ENCODE measurements around the gene C14orf132.

Gene C14orf132

DNA sequence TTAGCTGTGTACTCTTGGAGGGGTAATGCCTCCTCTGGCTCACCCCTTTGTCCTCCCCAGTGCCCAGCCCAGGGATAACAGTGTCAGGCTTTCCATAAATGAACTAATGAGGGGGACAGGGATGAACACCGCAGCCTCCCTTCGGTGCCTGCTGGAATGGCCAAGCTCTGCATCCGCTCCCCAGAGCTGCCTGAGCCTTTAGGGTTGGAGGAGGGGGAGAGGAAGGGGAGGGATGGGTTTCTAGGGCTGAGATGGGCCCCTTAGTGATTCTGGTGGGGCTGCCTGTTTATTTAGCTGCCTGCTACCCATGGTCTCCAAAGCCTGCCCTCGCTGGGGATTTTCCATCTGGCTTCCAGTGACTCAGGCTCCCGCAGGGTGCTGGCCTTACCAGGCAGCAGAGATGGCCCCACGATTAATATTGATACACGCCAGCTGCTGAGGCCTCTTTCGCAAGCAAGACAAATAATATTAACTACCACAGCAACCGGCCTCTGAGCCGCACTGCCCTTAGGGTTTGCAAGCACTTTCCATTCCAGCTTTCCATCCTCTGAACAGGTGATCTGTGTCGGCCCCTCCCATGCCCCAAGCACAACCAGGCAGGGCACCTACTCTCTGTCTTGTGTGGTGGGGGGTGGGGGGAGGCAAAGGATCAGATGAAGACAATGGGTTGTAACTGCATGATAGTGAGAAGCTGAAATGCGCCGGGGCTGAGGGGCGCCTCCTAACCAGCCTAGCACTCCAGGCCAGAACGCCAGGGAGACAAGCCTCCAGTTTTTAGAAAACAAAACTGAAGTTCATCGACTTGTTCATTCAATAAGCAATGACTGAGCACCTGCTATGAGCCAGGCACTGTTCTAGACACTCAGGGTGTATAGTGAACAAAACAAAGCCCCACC is 56.7 kb downstream of the C14orf132 start:
- TF ChIP-seq, protein P1, sequence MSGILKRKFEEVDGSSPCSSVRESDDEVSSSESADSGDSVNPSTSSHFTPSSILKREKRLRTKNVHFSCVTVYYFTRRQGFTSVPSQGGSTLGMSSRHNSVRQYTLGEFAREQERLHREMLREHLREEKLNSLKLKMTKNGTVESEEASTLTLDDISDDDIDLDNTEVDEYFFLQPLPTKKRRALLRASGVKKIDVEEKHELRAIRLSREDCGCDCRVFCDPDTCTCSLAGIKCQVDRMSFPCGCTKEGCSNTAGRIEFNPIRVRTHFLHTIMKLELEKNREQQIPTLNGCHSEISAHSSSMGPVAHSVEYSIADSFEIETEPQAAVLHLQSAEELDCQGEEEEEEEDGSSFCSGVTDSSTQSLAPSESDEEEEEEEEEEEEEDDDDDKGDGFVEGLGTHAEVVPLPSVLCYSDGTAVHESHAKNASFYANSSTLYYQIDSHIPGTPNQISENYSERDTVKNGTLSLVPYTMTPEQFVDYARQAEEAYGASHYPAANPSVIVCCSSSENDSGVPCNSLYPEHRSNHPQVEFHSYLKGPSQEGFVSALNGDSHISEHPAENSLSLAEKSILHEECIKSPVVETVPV (CRISPR knock-in tag; IDR thresholded peaks at IDR 0.05): 0 out of 2 replicates have a peak, but pooled peaks have one; percentile 25
- TF ChIP-seq ZNF70 (CRISPR knock-in tag; IDR thresholded peaks at IDR 0.05) (no peak), ESRRG (CRISPR knock-in tag; IDR thresholded peaks at IDR 0.05) (0 out of 2 replicates have a peak, but pooled peaks have one; percentile 7), ZC3H10 (CRISPR knock-in tag; IDR thresholded peaks at IDR 0.05) (no peak), GLIS3 (CRISPR knock-in tag; IDR thresholded peaks at IDR 0.05) (peak; percentile 42; the same call in 1 of the 2 replicates), ISL1 (CRISPR knock-in tag; IDR thresholded peaks at IDR 0.05) (peak; percentile 47; the same call in 1 of the 2 replicates), TCF4 (CRISPR knock-in tag; IDR thresholded peaks at IDR 0.05; ENCODE audit: borderline replicate concordance) (peak; percentile 96), OSR1 (CRISPR knock-in tag; IDR thresholded peaks at IDR 0.05) (no peak), BACH2 (CRISPR knock-in tag; IDR thresholded peaks at IDR 0.05; ENCODE audit: borderline replicate concordance) (no peak), ARNTL (CRISPR knock-in tag; IDR thresholded peaks at IDR 0.05; ENCODE audit: borderline replicate concordance, low read depth) (no peak), CSDC2 (CRISPR knock-in tag; IDR thresholded peaks at IDR 0.05) (0 out of 2 replicates have a peak, but pooled peaks have one; percentile 28), SNAI2 (CRISPR knock-in tag; IDR thresholded peaks at IDR 0.05) (0 out of 2 replicates have a peak, but pooled peaks have one; percentile 10), ZFP30 (CRISPR knock-in tag; IDR thresholded peaks at IDR 0.05) (no peak), TOX (CRISPR knock-in tag; IDR thresholded peaks at IDR 0.05; ENCODE audit: borderline replicate concordance) (no peak), PPARA (CRISPR knock-in tag; IDR thresholded peaks at IDR 0.05; ENCODE audit: borderline replicate concordance) (no peak), ZNF8 (CRISPR knock-in tag; IDR thresholded peaks at IDR 0.05) (no peak), ZFP3 (CRISPR knock-in tag; IDR thresholded peaks at IDR 0.05) (peak; percentile 29; the same call in 1 of the 2 replicates), RARB (CRISPR knock-in tag; IDR thresholded peaks at IDR 0.05) (no peak), ZNF565 (CRISPR knock-in tag; conservative IDR thresholded peaks at IDR 0.05; ENCODE audit: low read depth) (no peak)
- TF ChIP-seq, protein P2, sequence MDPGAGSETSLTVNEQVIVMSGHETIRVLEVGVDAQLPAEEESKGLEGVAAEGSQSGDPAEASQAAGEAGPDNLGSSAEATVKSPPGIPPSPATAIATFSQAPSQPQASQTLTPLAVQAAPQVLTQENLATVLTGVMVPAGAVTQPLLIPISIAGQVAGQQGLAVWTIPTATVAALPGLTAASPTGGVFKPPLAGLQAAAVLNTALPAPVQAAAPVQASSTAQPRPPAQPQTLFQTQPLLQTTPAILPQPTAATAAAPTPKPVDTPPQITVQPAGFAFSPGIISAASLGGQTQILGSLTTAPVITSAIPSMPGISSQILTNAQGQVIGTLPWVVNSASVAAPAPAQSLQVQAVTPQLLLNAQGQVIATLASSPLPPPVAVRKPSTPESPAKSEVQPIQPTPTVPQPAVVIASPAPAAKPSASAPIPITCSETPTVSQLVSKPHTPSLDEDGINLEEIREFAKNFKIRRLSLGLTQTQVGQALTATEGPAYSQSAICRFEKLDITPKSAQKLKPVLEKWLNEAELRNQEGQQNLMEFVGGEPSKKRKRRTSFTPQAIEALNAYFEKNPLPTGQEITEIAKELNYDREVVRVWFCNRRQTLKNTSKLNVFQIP (CRISPR knock-in tag; IDR thresholded peaks at IDR 0.05; ENCODE audit: borderline replicate concordance, low read depth): no peak
- TF ChIP-seq, protein P3, sequence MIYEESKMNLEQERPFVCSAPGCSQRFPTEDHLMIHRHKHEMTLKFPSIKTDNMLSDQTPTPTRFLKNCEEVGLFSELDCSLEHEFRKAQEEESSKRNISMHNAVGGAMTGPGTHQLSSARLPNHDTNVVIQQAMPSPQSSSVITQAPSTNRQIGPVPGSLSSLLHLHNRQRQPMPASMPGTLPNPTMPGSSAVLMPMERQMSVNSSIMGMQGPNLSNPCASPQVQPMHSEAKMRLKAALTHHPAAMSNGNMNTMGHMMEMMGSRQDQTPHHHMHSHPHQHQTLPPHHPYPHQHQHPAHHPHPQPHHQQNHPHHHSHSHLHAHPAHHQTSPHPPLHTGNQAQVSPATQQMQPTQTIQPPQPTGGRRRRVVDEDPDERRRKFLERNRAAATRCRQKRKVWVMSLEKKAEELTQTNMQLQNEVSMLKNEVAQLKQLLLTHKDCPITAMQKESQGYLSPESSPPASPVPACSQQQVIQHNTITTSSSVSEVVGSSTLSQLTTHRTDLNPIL (CRISPR knock-in tag; IDR thresholded peaks at IDR 0.05; ENCODE audit: low read depth): no peak
- TF ChIP-seq, protein P4, sequence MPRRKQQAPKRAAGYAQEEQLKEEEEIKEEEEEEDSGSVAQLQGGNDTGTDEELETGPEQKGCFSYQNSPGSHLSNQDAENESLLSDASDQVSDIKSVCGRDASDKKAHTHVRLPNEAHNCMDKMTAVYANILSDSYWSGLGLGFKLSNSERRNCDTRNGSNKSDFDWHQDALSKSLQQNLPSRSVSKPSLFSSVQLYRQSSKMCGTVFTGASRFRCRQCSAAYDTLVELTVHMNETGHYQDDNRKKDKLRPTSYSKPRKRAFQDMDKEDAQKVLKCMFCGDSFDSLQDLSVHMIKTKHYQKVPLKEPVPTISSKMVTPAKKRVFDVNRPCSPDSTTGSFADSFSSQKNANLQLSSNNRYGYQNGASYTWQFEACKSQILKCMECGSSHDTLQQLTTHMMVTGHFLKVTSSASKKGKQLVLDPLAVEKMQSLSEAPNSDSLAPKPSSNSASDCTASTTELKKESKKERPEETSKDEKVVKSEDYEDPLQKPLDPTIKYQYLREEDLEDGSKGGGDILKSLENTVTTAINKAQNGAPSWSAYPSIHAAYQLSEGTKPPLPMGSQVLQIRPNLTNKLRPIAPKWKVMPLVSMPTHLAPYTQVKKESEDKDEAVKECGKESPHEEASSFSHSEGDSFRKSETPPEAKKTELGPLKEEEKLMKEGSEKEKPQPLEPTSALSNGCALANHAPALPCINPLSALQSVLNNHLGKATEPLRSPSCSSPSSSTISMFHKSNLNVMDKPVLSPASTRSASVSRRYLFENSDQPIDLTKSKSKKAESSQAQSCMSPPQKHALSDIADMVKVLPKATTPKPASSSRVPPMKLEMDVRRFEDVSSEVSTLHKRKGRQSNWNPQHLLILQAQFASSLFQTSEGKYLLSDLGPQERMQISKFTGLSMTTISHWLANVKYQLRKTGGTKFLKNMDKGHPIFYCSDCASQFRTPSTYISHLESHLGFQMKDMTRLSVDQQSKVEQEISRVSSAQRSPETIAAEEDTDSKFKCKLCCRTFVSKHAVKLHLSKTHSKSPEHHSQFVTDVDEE (CRISPR knock-in tag; IDR thresholded peaks at IDR 0.05): peak; percentile 82
- TF ChIP-seq, protein P5, sequence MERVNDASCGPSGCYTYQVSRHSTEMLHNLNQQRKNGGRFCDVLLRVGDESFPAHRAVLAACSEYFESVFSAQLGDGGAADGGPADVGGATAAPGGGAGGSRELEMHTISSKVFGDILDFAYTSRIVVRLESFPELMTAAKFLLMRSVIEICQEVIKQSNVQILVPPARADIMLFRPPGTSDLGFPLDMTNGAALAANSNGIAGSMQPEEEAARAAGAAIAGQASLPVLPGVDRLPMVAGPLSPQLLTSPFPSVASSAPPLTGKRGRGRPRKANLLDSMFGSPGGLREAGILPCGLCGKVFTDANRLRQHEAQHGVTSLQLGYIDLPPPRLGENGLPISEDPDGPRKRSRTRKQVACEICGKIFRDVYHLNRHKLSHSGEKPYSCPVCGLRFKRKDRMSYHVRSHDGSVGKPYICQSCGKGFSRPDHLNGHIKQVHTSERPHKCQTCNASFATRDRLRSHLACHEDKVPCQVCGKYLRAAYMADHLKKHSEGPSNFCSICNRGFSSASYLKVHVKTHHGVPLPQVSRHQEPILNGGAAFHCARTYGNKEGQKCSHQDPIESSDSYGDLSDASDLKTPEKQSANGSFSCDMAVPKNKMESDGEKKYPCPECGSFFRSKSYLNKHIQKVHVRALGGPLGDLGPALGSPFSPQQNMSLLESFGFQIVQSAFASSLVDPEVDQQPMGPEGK (CRISPR knock-in tag; IDR thresholded peaks at IDR 0.05; ENCODE audit: borderline replicate concordance): no peak
- ATAC-seq: peak; percentile 58

Data from SK-N-SH treated with all-trans-retinoic acid at 6 μM for 48 hours (cell line).